Measurements from ENCODE around the gene SYT11. TPM values are rescaled to one million over a fixed set of nuclear protein-coding genes. Genes with fewer than 3 reads are reported as not detected.

The SYT11 gene
- total RNA-seq, 1 experiment from 2014 or later = 1.0 TPM

DNA sequence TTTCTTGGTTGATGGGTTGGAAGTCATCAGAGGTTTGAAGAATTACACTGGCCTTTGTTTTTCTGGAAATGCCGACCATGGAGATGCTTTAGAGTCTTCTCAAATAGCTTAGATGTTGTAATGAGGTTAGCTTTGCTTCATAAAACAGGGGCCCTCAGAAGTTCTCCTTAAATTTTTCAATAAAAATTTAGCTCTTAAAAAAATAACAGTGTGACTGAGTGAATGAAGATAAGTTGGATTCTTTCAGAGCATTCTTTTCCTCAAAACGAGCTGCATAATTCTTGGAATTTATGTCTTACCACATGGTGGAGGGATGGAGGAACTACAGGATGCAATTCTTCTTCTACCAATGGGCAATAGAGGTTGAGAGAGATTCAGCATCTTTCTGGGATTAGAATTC lies 23.4 kb downstream of the SYT11 start:
- no peaks in the 10 kb centered on the region for H3K36me3 Mint-ChIP-seq (ENCODE audit: insufficient read depth, unreplicated experiment)

GRCh38 chr1:155884031-155884960 lies 24.9 kb downstream of the SYT11 start:
- no peak overlapping the region for H3K27ac Mint-ChIP-seq (ENCODE audit: unreplicated experiment)
- no peaks in the 10 kb centered on the region for H3K4me1 Mint-ChIP-seq (ENCODE audit: low read depth, unreplicated experiment)
- H3K4me3 Mint-ChIP-seq (ENCODE audit: low read depth, unreplicated experiment) = no peak overlapping the region
- no peaks in the 10 kb centered on the region for H3K9me3 Mint-ChIP-seq (ENCODE audit: low read depth, unreplicated experiment)
- no peaks in the 10 kb centered on the region for H3K36me3 Mint-ChIP-seq (ENCODE audit: insufficient read depth, unreplicated experiment)
- CTCF ChIA-PET = no interaction called here
- BruUV-seq (replicated peaks) = no TSS peak
- H3K27me3 Mint-ChIP-seq (ENCODE audit: unreplicated experiment) = peaks cover 43% of the 10 kb centered on the region
- intact Hi-C loops (cut with micrococcal nuclease; ENCODE audit: unreplicated experiment) = no loop called here
- TF ChIP-seq CTCF (IDR thresholded peaks at IDR 0.05; ENCODE audit: unreplicated experiment) = no peak
- DNase-seq = no peak

More for the DNA sequence above, 23.4 kb downstream of the SYT11 start:
- TF ChIP-seq CTCF (IDR thresholded peaks at IDR 0.05; ENCODE audit: unreplicated experiment) = no peak
- CTCF ChIA-PET = interaction anchor here (0.5 to 0.7 kb wide), 2 partner anchors 15 to 74 kb away, joined by 3 read pairs; no protein-coding TSS in a partner anchor
- Mint-ChIP-seq H3K9me3 (ENCODE audit: low read depth, unreplicated experiment) (no peaks in the 10 kb centered on the region), H3K27ac (ENCODE audit: unreplicated experiment) (no peak overlapping the region), H3K4me1 (ENCODE audit: low read depth, unreplicated experiment) (no peaks in the 10 kb centered on the region), H3K4me3 (ENCODE audit: low read depth, unreplicated experiment) (no peak overlapping the region), H3K27me3 (ENCODE audit: unreplicated experiment) (peaks cover 43% of the 10 kb centered on the region)
- no peak for DNase-seq
- no TSS peak for BruUV-seq (replicated peaks)
- intact Hi-C loops (cut with micrococcal nuclease; ENCODE audit: unreplicated experiment) = no loop called here

DNA sequence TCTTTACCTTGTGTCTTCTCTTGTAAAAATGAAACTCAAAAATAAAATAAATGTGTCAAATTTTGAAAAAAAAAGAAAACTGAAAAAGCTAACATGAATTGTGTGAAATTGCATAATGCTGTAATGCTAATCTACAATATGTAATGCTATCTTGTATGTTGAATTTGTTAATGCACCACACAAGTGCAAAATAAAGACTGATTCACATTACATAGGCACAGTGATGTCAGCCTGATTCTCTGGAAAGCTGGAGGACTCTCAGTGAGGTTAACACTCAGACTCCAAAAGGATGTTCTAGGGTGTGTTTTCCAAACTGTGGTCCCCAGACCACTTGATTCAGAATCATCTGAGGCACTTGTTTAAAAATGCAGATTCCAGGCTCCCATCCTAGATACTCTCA lies 25.6 kb downstream of the SYT11 start:
- Mint-ChIP-seq H3K27ac (ENCODE audit: unreplicated experiment) (no peak overlapping the region), H3K9me3 (ENCODE audit: low read depth, unreplicated experiment) (no peaks in the 10 kb centered on the region), H3K4me1 (ENCODE audit: low read depth, unreplicated experiment) (peaks cover 4% of the 10 kb centered on the region), H3K27me3 (ENCODE audit: unreplicated experiment) (peaks cover 43% of the 10 kb centered on the region), H3K4me3 (ENCODE audit: low read depth, unreplicated experiment) (no peak overlapping the region), H3K36me3 (ENCODE audit: insufficient read depth, unreplicated experiment) (no peaks in the 10 kb centered on the region)
- no peak for TF ChIP-seq CTCF (IDR thresholded peaks at IDR 0.05; ENCODE audit: unreplicated experiment)
- DNase-seq = no peak
- no TSS peak for BruUV-seq (replicated peaks)
- CTCF ChIA-PET = no interaction called here
- intact Hi-C loops (cut with micrococcal nuclease; ENCODE audit: unreplicated experiment) = no loop called here

DNA sequence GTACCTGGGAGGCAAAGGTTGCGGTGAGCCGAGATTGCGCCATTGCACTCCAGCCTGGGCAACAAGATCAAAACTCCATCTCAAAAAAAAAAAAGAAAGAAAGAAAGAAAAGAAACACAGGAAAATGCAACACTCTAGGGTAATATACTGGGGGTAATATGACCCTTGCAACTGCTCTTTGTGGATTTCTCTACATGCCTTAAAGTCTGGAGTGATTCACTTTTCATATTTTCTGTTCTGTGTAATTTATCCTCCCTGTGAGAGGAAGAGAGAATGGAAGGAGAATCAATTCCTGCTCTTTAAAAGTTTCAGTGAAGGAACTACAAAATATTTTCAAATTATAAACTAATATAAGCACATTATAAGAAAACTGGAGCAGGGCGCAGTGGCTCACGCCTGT lies 29.1 kb downstream of the SYT11 start:
- CTCF ChIA-PET = no interaction called here
- Mint-ChIP-seq H3K27me3 (ENCODE audit: unreplicated experiment) (peaks cover 13% of the 10 kb centered on the region), H3K9me3 (ENCODE audit: low read depth, unreplicated experiment) (no peaks in the 10 kb centered on the region), H3K4me1 (ENCODE audit: low read depth, unreplicated experiment) (peaks cover 25% of the 10 kb centered on the region), H3K4me3 (ENCODE audit: low read depth, unreplicated experiment) (no peak overlapping the region), H3K27ac (ENCODE audit: unreplicated experiment) (no peak overlapping the region), H3K36me3 (ENCODE audit: insufficient read depth, unreplicated experiment) (peaks cover 2% of the 10 kb centered on the region)
- TF ChIP-seq CTCF (IDR thresholded peaks at IDR 0.05; ENCODE audit: unreplicated experiment) = no peak
- DNase-seq = no peak
- intact Hi-C loops (cut with micrococcal nuclease; ENCODE audit: unreplicated experiment) = no loop called here
- no TSS peak for BruUV-seq (replicated peaks)

Measured in Calu3 (cell line).